ENCODE data around the gene KREMEN1.
A peak's percentile ranks its signal among the peaks of the same experiment; 100 is the strongest.
"Not testable (repeated sequence)": the region's sequence is repeated elsewhere in the genome, so short reads cannot be mapped to it uniquely, and the experiment has no call there.

Gene KREMEN1

GRCh38 chr22:29078036-29078868, 5.4 kb downstream of the KREMEN1 start:
- no peak for DNase-seq (ENCODE audit: low spot score)

- no peak for DNase-seq (ENCODE audit: low spot score)
Measured at GRCh38 chr22:29078869-29079207, 6.0 kb downstream of the KREMEN1 start.

GRCh38 chr22:29079218-29079901, 6.5 kb downstream of the KREMEN1 start:
- DNase-seq (ENCODE audit: low spot score): no peak

GRCh38 chr22:29080106-29080975, 7.5 kb downstream of the KREMEN1 start:
- DNase-seq (ENCODE audit: low spot score): no peak

- no peak for DNase-seq (ENCODE audit: low spot score)
Measured at GRCh38 chr22:29081517-29082236, 8.8 kb downstream of the KREMEN1 start.

GRCh38 chr22:29082826-29083545, 10.2 kb downstream of the KREMEN1 start:
- DNase-seq (ENCODE audit: low spot score): no peak

GRCh38 chr22:29083576-29083932, 10.7 kb downstream of the KREMEN1 start:
- not testable (repeated sequence) for DNase-seq (ENCODE audit: low spot score)

- DNase-seq (ENCODE audit: low spot score): no peak
Measured at GRCh38 chr22:29083933-29084591, 11.2 kb downstream of the KREMEN1 start.

- DNase-seq (ENCODE audit: low spot score): no peak
Measured at GRCh38 chr22:29087012-29087411, 14.2 kb downstream of the KREMEN1 start.

- DNase-seq (ENCODE audit: low spot score): no peak
Measured at GRCh38 chr22:29088809-29089208, 16.0 kb downstream of the KREMEN1 start.

- no peak for DNase-seq (ENCODE audit: low spot score)
Measured at GRCh38 chr22:29089507-29089906, 16.7 kb downstream of the KREMEN1 start.

GRCh38 chr22:29090039-29090438, 17.2 kb downstream of the KREMEN1 start:
- no peak for DNase-seq (ENCODE audit: low spot score)

- DNase-seq (ENCODE audit: low spot score): no peak
Measured at GRCh38 chr22:29092243-29092642, 19.4 kb downstream of the KREMEN1 start.

GRCh38 chr22:29093030-29093429, 20.2 kb downstream of the KREMEN1 start:
- no peak for DNase-seq (ENCODE audit: low spot score)

- DNase-seq (ENCODE audit: low spot score): peak; percentile 63
Measured at GRCh38 chr22:29093501-29094300, 20.9 kb downstream of the KREMEN1 start.

- no peak for DNase-seq (ENCODE audit: low spot score)
Measured at GRCh38 chr22:29095459-29095858, 22.6 kb downstream of the KREMEN1 start.

- no peak for DNase-seq (ENCODE audit: low spot score)
Measured at GRCh38 chr22:29096736-29097669, 24.2 kb downstream of the KREMEN1 start.

GRCh38 chr22:29098296-29098695, 25.5 kb downstream of the KREMEN1 start:
- DNase-seq (ENCODE audit: low spot score): no peak

GRCh38 chr22:29102300-29102699, 29.5 kb downstream of the KREMEN1 start:
- no peak for DNase-seq (ENCODE audit: low spot score)
